HG03196 (cell line): ENCODE results near the gene LBP.
"Not testable (repeated sequence)": the region's sequence is repeated elsewhere in the genome, so short reads cannot be mapped to it uniquely, and the experiment has no call there.

Experiments
- ATAC-seq: cut with Tn5 transposase; IDR thresholded peaks from one replicate; pipeline ENCODE4 v1.9.1; 2021; ENCODE audit not compliant: unreplicated experiment

Gene LBP

GRCh38 chr20:38392356-38392755, 46.1 kb downstream of the LBP start:
- ATAC-seq: no peak

GRCh38 chr20:38393259-38393658, 47.0 kb downstream of the LBP start:
- no peak for ATAC-seq

DNA sequence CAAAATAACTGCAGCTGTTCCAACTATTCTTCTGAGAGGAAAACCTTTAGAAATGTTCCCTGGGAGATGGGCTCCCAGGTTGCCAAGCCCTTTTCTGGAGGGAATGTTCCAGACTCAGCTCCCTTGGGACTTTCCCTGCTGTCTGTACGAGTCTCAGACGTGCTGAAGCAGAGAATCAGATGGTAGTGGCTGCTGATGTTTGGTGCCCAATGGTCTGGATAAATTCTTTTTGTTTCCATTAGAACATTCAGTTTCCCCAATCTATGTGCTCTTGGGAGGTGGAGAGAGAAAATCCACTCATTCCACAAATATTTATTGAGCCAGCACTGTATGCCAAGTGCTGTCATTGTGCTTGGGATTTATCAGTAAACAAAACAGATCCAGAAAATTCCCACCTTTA, 48.9 kb downstream of the LBP start:
- ATAC-seq: no peak

- ATAC-seq: not testable (repeated sequence)
Observed at GRCh38 chr20:38395751-38396395, 49.6 kb downstream of the LBP start.

DNA sequence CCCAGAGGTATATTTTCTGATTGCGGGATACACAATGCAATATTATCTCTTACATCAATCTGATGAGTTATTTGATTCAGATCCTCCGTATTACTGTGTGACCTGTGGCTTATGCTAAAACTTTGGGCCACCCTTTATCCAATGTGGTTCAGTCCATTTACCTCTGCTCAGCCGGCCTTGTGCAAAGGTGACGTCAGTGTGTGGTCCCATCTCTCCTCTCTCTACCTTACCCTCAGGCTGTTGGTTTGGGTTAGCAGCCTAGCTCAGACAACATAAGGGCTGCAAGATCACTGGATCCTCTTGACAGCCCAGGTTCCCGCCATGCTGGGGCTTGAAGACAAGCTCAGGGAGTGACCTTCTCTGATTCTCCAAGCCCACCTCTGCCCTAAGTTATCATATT, 55.8 kb downstream of the LBP start:
- ATAC-seq: no peak

DNA sequence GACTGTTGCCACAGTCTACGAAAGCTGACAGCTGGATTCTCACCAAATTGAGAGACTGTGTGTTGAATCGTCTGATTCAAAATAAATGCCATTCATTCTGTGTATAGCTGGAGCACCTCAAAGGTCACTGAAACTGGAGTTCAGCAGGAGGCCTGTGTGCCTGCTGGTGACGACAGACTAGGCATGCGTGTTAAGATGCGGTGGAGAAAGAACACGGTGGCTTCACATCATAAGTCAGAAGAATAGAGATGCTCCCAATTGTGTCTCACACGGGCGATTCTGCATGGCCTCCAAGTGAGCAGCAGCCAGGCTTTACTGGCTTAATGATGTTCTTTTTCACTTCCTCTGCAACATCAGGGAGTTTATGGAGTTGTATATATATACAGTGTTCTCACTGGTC, 56.5 kb downstream of the LBP start:
- ATAC-seq: no peak

- ATAC-seq: no peak
Observed at GRCh38 chr20:38404016-38404415, 57.7 kb downstream of the LBP start.

GRCh38 chr20:38405132-38405531, 58.9 kb downstream of the LBP start:
- no peak for ATAC-seq

DNA sequence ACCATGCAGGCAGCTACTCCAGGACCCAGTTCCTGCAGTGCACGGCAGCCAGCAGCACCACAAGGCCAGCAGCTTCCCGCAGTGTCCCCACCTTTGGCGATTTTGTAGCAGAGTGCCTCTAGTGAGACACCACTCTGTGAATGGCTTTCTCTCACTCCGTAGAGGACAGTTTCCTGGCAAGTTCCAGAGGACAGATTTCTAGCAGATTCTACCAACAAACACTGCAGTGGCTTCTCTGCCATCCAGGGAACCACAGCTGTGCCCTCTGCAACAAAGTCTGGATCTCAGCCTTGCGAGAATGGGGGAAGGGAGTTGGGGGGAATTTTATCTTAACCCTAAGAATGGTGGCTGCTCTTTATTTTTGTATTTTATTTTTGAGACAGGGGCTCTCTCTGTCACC, 60.2 kb downstream of the LBP start:
- ATAC-seq: no peak

- ATAC-seq: no peak
Observed at GRCh38 chr20:38407321-38407720, 61.0 kb downstream of the LBP start.

GRCh38 chr20:38407822-38408221, 61.5 kb downstream of the LBP start:
- not testable (repeated sequence) for ATAC-seq

- no peak for ATAC-seq
Observed at GRCh38 chr20:38412877-38413577, 66.7 kb downstream of the LBP start.

DNA sequence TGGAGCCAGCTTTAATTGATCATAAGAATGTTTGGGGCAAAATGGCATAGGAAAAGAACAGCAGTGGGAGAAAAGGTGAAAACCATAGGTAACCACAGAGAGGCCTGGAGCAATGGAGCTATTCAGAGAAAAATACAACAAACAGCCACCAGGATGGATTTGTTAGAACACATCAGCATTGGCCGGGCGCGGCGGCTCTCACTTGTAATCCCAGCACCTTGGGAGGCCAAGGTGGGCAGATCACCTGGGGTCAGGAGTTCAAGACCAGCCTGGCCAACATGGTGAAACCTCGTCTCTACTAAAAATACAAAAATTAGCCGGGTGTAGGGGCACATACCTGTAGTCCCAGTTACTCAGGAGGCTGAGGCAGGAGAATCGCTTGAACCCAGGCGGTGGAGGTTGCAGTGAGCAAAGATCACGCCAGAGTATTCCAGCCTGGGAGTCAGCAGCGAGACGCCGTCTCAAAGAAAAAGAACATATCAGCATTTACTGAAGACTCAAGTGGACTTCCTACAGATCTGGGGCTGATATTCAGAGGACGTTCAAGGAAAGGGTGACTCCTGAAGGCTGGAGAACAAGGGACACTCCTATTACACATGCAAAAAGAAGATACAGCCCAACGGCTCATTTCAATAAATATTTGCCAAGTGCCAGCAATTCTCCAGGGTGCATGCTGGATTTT, 68.6 kb downstream of the LBP start:
- ATAC-seq: no peak

DNA sequence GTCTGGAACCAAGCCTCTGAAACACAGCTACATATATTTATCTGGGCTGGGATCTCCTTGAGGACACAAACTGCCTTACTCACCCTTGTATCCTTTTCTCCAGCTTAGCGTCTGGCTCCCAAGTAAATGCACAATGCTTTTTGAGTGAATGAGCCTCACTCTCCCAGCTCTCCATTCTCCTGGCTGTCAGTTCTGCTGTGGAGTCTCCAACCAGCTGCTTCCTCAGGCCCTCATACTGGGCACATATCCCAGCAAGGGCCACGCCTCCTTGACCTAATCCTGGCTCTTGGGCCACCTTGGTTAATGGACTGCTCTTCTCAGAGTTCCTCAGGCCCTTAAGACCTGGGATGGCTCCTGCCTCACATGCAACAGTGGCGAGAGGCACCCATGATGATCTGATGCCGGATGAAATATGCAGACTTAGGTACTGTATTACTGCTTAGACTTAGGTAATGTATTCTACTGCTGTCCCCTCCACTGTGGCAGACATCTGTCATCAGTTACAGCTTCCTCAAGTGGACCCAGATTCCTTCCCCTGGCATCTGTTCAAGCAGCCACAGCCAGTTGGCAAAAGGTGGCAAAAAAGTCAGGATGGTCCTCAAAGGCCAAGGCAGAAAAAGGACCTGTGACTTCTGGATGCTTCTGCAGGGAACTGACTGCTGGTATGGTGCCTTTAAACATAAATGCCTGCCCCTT, 72.4 kb downstream of the LBP start:
- ATAC-seq: no peak

GRCh38 chr20:38420388-38421085, 74.3 kb downstream of the LBP start:
- ATAC-seq: no peak

DNA sequence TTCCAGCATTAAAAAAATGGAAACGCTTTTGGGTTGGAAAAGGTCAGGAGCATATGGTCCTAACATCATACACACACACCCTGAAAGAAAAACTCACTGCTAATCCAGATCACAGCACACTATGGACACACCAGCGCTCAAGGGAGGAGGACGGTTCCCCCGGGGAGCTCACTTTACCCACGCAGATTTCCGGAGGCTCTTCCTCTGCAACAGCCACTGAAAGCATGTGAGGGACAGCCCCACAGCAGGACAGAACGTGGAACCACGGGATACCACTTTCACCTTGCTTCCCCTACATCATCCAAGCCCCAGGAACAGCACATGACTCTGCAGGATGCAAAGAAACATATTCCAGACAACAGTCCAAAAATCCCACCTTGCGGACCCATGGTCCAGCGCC, 75.6 kb downstream of the LBP start:
- ATAC-seq: no peak

DNA sequence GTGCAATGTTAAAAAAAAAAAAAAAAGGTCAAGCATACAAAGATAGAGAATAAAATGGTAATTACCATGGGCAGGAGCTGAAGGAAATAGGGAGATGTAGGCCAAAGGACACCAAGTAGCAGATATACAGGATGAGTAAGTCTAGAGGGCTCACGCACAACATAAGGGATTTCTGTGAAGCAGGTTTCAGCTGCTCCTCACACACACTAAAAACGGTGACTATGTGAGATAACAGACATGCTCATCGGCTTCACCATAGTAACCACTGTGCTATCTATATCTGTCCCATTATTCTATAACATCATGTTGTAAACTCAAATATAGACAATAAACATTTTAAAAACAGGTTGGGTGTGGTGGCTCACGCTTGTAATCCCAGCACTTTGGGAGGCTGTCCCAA, 77.3 kb downstream of the LBP start:
- ATAC-seq: no peak

DNA sequence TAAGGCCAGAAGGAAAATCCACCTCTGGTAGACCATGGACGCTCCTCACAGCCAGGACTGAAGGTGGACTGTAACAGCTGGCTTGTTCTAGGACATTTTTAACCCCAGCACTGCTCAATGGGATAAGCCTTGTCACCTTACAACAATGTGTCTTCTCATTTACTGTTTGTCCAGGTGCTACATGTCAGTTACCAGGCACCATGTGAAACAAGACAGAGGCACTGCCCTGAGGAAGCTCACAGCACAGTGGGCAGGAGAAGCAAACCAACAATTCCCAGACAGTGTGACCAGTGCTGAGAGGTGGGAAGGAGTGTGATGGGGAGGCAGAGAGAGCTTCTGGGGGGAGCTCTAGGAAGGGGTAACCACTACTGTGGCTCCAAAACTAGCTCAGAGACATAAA, 78.1 kb downstream of the LBP start:
- ATAC-seq: no peak

DNA sequence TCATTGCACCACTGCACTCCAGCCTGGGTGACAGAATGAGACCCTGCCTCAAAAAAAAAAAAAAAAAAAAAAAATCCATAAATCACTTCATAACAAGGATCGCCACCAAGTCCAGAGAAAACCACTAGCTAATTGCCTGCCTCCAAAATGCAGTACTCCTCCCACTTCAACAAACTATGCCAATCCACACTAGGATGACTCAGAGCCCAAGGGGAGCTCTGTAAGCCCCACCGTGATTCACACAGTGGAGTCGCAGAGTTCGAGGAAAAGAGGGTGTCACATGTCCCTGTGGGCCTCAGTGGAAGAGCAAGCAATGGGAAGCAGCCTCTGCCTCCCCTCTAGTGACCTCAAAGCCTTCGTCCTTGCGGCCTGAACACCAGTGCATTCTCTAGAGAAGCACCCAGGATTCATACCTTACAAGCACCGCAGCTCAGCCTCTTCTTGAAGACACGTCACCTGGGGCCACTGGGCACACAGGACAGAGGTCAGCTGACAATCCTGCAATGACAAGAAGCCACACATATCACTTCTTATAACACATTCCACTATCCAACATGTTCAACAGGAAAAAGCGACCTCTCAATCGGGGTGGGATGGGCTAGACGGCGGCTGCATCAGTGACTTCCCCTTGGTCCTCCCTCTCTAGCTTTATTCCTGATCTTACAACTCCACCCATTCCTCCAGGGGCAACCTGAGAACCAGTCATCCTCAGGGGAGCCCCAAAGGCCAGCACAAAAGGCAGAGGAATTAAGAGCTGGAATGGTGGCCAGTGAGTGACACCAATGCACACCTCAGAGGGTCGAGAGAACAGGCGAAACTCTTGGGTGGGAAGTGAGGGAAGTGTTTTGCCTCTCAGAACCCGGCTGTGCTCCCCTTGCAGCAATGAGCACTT, 80.0 kb downstream of the LBP start:
- no peak for ATAC-seq
